ENCODE measurements around the gene EML1.

EML1 gene

DNA sequence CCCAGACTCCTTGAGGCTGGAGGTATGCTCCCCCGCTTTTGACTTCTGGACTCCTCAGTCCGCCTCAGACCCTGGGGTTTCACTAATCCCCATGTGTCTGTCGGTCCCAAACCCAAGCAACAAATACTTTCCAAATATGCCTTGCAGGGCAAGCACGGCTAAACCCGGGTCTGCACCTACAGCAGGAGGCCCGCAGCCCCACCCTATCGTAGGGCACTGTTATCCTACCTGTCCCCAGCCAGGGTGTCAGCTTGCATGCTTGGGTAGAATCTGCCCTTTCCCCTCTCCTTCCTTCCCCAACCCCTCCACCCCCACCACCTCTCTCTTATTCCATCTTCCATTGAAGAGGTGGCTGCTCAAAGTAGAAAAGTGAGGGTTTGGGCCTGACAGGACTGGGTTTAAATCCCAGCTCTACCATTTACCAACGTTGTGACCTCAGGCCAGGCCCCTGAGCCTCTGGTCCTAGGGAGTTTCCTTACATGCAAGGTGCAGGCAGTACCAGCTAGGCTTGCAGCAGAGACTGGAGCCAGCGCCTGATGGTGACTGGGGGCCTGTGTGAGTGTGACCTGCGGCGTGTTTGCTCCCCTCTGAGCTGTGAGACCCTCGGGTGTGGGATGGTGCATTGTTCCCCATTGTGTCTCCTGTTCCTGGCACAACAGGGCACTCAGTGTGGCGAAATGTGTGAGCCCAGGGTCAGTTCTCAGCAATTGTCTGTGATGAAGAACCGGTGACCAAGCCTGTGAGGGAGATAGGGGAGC lies 11.2 kb upstream of the EML1 start:
- DNase-seq = no peak

DNA sequence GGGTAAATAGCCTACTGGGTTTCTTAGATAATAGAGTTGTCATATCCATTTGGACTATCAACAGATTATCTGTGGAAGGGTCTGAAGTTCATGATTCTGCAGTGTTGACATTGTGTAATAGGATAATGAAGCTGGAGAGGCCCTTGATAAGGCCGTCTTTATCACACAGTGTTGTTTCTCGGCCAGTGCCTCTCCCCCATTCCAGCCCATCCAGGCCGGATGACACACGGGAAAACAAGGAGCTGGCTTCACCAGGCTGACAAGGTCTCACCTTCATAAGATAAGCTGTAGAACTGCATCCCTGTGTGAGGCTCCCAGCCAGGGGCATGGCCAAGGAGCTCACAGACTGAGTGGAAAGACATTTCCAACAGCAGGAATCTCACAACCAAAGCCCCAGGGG lies 8.7 kb upstream of the EML1 start:
- DNase-seq = no peak

DNA sequence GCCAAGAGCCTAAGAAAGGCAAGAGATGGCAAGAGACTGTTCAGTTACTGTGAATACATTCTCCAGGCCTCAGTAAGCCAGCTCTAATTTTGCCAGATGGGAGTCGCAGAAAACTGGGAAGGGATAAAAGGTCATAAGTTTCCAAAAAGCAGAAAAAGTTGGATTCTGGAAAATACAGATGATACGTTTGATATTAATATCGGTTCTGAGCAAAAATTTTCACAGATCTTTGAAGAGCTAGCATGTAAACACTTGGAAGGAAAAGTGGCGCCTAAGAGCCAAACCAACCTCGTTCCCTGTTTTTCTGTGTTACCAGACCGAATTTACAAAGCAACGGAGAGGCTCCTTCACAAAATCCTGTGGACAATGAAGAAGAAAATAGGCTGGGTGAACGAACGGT lies 7.8 kb upstream of the EML1 start:
- DNase-seq = no peak

DNA sequence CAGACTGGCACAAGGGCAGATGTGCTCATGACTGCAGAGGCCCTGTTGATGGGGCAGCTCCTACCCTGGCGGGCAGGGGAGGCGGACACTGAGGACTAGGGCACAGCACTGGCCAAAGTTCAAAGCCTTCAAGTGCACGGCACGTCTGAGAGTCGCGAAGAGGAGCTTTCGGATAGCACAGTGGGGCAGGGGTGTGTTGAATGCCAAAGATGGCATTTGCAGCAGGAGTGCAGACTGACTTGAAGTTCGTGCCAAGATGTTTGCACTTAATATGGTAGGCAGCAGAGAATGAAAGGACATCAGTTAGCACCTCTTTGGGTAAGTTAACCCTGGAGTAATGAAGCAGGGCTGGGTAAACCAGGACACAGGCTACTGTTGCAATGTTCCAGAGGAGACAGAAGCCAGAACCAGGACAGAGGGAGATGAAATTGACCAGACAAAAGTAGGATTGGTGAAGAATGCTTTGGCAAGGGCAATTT lies 6.7 kb upstream of the EML1 start:
- no peak for DNase-seq

DNA sequence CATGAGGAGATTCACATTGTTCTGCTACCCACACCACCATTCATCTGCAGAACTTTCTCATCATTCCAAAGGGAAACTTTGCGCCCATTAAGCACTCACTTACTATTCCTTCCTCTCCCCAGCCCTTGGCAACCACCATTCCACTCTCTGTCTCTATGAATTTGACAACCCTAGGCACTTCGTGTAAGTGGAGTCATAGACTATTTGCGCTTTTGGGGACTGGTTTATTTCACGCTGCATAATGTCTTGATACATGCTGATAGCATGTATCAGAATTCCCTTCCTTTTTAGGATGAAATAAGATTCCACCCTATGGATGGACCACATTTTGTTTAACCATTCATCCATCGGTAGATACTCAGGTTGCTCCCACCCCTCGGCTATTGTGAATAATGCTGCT lies 4.5 kb upstream of the EML1 start:
- no peak for DNase-seq

DNA sequence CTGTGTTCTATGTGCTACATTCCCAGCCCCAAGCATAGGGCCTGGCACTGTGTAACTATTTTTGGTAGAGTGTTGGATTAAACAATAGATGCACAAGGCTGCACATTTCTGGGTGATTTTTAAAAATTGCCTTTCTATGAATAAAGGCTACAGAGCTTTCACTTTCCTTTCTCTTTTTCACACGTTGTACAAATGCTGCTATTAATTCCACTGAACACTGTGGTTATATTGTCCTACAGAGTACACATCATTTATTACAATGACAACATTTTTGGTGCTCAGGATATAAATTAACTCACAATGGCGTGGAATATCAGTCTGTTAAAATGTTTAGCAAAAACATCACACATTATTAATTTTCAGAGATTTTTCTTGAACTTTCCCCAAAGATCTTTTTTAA lies 3.6 kb upstream of the EML1 start:
- no peak for DNase-seq

DNA sequence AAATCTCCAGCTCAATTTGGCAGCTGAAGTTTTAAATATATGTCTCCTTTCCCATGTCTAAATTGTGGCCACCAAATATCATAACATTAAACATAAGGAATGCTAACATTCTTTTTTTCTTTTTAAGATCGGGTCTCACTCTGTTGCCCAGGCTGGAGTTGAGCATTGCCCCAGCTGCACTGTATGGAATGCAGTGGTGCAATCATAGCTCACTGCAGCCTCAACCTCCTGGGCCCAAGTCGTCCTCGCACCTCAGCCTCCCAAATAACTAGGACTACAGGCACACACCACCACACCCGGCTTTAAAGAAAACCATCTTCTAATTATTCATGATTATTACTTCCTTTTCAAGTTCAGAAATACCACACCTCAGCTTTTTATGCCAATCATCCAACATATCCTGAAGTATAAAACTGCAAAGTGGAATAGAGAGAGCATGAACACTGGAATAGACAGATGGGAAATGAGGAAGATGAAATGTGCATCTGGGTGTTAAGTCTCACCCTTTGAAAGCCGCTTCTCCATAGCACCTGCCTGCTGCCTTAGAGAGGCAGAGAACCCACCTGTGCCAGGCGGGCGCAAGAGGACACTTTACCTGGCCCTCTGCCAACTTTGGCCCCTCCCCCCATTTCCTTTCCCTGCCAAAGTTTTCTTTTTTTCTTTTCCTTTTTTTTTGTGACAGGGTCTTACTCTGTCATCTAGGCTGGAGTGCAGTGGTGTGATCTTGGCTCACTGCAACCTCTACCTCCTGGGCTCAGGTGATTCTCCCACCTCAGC lies 2.8 kb upstream of the EML1 start:
- no peak for DNase-seq

DNA sequence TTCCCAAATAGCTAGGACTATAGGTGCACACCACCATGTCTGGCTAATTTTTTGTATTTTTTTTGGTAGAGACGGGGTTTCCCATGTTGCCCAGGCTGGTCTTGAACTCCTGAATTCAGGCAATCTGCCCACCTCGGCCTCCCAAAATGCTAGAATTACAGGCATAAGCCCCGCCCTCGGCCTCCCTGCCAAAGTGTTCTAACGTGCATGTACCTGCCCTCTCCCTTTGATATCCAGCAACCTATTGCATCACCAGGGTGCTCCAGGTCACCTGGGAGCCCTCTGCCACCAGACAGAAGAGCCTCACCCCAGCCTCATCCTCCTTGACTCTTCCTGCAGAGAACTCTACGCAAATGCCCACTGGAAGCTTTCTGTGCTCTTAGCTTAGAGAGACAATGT lies 2.2 kb upstream of the EML1 start:
- DNase-seq = no peak

DNA sequence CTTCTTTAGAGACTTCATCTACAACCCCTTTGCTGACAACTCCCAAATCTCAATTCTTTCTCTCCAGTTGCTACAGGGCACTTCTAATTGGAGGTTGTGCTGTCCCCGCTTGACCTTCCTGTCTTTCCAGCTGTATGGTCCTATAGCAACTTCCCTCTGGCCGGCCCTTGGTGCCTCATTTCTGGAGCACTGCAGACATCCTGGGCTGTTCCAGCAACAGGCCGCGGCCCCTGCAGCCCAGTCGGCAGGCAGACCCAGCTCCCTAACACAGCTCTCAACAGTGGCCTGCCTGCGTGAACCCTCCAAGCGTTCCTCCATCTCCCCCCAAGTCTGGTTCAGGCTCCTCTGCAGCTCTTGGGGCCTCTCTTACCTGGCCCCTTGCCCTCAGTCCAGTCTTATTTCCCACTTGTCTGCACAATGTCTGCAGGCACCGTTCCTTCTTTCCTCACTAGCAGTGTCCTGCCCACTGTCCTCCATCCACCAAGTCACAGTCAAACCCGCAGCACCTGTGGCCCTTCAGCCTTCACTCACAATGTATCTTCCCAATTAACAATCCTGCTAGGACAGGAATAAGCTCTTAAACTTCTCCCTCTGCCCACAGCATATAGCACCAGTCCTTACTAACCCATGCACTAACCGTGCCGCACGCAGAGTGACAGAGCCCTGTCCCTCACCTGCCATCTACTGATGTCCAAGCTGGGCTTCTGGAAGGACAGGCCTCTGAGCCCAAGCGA lies 1.6 kb upstream of the EML1 start:
- DNase-seq = no peak

DNA sequence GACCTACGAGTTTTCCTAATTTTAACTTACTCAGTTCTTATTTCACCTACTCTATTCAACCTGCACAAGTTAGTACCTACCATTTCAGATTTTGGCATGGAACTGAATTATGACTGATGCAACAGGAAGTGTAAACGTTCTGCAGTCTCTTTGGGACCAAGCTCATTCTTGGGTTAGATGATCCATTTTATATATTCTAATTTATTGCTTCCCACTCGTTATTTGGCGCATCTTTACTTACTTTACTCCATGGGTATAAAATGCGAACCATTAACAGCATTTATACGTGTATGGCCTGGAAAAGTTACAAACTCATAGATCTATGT lies 1.0 kb upstream of the EML1 start:
- DNase-seq = no peak

DNA sequence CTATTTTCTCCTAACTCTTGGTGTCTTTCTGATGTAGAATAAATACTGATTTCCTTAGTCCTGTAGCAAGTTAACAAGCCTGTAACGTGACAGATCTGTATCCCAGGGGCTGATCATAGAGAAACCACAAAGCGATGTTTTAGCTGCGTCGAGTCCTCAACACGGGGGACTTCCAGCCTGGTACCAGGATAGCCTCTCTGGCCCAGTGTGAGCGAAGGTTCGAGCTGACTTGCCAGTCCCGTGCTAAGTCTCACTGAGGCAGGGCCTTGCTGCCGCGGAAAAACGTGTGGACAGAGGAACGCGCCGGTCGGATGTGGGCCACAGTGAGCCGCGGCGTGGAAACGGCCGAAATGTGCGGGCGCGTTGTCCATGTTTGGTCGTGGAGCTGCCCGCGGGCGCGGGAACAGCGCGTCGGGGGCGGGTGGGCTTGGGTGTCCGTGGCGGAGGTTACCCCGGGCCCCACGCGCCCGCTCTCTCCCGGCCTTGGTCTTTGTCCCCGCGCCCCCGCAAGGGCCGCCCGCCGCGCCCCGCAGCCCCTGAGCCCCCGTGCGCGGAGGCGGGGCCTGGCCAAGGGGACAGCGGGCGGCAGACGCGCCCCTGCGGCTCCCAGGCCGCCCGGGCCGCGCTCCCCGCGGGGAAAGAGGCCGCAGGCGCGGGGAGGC lies 531 bp upstream of the EML1 start:
- DNase-seq = no peak

DNA sequence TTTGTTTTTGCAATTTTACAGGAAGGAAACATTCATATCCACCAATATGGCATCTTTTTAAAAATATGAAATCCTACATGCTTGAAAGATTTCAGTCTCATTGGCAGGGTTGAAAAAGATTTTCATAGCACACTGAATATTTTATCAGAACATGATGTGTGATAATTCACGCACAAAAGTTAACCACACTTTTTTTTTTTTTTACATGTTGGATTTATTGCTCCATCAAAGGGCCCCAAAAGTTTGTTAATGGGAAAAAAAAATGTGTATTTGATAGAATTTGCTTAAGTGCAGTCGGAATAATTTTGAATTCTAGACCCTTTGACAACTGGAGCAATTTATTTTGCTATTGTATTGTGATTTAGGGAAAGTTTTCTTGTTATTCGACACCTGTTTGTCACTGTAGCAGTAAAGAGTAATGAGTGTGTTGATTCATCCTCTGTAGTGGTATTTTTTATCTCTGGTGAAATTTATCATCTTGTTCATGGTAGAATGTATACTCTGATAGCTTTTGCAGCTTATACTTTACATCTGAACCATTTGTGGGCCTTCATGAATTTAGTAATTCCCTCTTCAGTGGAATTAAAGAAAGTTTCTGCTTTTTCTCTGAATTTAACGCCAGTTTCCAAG lies 1.1 kb downstream of the EML1 start:
- DNase-seq = no peak

DNA sequence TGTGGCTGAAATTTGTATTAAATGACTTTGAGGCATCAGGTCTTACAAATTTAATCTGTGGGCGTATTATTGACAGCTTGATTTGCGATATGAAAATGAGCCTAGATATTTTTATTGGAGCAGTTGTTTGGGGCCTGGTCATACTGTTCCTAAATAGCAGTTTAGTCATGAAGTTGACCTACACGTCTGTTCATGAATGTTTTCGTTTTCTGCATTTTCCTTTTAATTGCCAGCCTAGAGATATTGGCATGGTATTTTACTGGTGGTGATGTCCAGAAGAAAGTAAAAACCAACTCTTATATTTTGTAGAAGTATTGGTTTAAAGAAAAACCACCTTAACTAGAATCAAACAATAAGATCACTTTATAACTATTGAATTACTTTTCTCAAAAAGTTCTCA lies 1.8 kb downstream of the EML1 start:
- no peak for DNase-seq

DNA sequence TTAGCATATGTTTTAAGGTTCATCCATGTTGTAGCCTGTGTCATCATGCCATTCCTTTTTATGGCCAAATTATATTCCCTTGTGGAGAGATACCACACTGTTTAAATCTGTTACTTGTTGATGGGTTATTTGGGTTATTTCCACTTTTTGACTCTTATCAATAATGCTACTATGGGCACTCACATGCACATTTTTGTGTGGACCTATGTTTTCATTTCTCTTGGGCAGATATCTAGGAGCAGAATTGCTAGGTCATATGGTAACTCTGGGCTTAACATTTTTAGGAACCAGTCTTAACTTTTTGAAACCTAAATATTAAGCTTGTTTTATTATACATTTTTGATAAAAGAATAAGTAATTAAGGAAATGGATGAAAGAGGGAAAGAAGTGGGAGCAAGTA lies 4.0 kb downstream of the EML1 start:
- no peak for DNase-seq

DNA sequence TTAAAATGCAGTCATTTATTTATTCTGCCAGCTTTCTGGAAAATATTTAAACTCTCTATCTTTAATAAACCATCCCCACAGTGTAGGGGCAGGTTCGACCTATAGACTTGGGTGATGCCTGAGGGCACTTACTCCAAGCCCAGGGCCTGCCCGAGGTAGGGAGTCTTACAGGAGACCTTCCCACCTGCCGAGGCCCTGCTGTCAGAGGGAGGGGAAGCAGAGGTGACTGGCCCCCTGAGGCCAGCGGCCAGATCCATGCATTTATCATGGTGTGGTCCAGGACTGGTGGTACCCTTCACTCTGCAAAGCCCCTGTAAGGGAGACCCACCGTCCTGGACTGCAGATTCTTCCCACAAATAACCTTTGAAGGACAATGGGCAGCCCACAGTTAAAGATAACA lies 7.6 kb downstream of the EML1 start:
- no peak for DNase-seq

DNA sequence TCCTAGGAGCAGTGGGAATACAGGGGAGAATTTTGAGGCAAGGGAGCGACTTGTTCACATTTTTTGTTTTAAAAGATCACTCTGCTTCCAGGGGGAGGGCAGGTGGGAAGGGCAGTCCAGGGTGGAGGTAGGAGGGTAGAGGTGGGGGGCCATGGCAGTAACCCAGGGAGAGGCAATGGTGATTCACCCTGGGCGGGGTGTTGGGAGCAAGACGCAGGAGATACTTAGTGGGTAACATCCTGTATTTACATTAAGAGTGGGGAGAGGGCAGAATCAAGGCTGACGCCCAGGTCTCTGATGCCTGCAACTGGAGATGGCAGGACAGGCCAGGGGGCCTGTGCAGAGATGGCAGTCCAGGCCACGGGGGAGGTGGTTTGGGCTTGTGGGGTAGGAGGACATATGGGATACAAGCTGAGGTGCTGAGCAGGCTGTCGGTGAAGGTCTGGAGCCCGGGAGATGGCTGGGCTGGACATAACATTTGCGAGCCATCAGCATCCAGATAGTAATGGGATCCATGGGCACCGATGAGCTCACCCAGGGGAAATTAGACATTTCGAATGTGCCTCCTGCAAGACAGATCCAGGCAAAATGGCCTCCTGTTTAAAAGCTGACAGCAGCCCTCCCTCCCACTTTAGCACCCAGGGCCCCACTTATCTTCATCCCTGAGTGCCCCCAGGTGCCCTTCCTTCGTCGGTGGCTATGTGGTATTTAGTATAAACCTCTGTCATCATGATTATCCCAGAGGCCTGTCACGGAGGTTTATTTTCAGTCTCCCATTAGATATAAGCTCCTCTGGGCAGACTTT lies 9.3 kb downstream of the EML1 start:
- no peak for DNase-seq

DNA sequence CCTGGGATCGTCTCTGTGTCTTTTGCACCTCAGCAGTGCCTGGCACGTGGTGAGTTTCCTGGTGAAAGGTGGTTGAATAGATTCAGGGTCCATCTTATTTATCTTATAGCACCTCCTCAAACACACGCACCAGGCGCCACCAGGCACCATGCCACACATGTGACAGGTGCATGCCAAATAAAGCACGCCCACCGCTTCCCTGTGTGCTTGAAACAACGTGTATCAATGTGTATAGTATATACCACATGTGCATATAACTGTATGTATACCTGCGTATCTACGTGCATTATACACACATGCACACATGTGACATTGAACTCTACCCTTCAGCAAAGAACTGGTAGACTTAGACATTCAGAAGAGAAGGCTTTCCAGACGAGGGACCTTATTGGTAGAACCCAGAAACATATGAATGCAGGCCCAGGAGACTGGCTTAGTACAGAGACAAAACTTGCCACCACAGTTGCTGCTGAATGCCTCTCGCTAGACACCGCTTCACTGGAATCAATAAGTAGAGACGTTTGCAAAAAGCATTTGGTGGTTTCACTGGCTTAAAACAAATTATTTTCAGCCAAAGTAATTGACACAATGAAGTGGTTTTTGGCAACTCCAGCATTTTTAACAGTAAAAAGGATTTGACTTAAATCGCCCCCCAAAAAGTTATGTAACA lies 10.0 kb downstream of the EML1 start:
- no peak for DNase-seq

DNA sequence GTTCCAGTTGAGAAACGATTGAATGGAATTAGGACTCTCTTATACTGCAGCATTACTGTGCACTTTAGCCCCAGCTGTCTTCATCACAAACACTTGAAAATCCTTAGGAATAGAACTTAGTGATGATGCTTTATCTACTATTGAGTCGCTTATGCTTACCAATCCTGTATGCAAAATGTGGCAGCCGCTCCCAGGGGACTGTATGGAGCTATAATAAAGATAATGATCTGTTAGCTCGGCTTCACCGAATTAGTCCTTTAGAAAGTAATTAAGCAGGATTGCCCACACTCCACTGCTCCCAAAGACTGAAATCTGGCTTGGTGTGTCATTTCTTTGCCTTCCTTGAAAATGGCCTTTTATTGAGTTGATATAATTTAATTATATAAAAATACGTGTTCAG lies 10.6 kb downstream of the EML1 start:
- no peak for DNase-seq

DNA sequence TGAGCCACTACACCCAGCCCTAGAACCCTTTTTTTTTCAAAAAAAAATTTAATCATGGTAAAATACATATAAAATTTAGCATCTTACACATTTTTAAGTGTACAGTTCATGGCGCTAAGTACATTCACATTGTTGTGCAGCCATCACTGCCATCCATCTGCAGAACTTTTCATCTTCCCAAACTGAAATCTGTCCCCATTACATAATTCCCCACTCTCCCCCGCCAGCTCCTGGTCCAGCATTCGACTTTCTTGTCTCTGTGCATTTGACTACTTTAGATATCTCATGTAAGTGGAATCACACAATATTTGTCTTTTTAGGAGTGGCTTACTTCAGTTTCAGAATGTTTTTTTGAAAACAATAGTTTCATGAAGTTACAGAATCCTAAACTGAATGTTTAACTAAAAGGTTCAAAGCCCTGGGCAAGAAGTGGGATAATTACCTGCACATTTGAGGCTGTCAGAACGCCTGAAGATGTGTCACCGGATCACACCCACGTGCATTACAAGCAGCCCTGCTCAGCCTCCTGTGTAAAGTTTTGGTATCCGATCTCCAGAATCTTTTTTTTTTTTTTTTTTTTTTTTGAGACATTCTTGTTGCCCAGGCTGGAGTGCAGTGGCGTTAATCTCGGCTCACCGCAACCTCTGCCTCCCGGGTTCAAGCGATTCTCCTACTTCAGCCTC lies 12.7 kb downstream of the EML1 start:
- no peak for DNase-seq

DNA sequence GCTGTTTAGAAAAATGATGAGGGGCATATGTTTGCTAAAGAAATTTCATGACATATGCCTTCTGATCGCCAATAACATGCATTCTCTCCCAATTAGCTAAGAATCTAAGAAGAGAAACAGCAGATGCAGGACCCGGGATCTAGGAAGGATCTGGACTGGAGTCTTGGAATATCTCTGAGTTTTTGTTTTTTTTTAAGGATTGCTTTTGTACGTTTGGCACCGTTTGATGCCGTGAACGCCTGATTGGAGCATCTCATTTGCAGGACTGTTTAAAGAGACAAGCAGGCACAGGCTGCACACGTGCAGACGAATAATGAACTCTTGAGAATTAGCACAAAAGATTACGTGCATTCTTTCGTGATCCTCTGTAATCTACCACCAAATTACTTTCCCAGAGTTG lies 13.6 kb downstream of the EML1 start:
- DNase-seq = no peak

Data from GDM1 (cell line).